GM21825 (cell line): ENCODE data around the gene TRIOBP.
"Not testable (repeated sequence)": the region's sequence is repeated elsewhere in the genome, so short reads cannot be mapped to it uniquely, and the experiment has no call there.

Experiments
- ATAC-seq: cut with Tn5 transposase; IDR thresholded peaks from one replicate; pipeline ENCODE4 v1.9.1; 2021; ENCODE audit warnings: mild to moderate bottlenecking, moderate library complexity; ENCODE audit not compliant: unreplicated experiment

Gene TRIOBP

GRCh38 chr22:37769056-37769455 is 72.2 kb downstream of the TRIOBP start:
- ATAC-seq = no peak

DNA sequence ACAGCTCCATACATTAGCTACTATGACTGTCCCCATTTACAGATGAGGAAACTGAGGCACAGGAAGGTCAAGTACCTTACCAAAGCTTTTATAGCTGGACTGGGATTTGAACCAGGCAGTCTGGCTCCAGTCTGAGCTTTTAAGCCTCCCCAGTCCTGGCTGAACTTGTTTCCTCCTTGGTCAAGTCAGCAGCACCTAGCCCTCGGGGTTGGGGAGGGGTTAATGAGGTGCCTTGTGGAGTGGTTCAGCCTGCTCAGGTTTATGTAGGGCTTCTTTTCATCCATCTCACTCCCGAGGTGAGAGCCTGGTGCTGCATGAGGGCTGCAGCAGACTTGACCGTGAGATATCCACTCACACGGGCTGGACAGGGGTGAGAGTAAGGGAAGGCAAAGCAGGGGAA is 74.2 kb downstream of the TRIOBP start:
- ATAC-seq = no peak

DNA sequence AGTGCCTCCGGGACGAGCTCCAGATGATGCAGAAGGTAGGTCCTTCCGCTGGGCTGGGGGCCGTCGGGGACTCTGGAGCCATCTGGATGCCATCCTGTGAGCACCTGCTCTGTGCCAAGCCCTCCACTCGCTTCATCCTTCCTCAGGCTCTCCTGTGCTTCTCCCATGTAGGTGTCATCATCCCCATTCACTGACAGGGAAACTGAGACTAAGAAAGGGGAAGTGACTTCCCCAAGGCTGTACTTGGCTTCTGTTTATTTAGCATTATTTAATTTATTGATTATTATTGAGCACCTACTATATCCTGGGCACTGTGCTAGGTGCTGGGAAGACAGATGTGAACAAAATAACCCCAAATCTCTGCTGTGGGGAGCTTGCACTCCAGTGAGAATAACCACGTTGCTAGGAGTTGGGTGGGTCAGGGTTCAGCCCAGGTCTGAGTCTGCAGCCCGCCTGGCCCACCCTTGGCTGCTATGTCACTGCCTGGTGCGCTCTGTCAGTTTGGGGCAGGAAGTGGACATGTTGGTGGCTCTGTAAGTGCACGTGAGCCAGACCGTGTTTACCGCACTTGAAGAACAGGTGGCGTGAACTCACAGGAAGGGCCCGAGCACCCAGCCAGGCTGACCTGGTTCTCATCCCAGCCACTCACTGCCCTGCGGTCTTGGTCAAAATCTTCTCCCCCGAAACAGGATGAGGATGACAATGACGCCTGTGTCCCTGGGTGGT is 75.0 kb downstream of the TRIOBP start:
- ATAC-seq = no peak

- no peak for ATAC-seq
These were observed 77.9 kb downstream of the TRIOBP start for GRCh38 chr22:37774728-37775127.

- ATAC-seq = no peak
These were observed 79.2 kb downstream of the TRIOBP start for GRCh38 chr22:37775785-37776638.

DNA sequence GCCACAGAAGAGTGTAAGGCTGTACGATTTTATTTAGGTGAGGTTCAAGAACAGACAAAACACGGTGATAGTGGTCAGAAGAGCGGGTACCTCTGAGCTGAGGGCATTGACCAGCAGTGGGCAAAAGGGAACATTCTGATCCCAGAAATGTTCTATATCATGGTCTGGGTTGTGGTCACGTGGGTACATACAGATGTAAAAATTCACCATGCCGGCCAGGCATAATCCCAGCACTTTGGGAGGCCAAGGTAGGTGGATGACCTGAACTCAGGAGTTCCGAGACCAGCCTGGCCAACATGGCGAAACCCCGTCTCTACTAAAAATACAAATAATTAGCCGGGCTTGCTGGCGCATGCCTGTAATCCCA is 79.8 kb downstream of the TRIOBP start:
- no peak for ATAC-seq

GRCh38 chr22:37777122-37777687 is 80.4 kb downstream of the TRIOBP start:
- ATAC-seq = no peak

DNA sequence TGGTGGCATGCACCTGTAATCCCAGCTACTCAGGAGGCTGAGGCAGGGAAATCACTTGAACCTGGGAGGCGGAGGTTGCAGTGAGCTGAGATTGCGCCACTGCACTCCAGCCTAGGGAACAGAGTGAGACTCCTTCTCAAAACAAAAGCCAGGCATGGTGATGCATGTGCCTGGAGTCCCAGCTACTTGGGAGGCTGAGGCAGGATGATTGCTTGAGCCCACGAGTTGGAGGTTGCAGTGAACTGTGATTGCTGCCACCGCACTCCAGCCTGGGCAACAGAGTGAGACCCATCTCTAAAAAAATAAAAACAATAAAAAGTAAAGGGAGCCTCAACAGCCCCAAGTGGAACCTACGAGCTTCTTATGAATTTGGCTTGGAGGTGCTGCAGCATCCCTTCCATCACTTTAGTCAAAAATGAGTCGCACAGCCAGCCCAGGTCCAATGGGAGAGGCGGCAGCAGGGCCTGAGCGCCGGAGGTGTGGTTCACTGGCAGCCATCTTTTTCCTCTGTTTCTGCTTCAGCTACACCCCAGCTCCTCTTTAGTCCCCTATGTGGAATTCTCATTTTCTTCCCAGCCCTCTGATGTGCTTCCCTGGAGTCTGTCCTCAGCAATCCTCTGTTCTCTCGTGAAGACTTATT is 81.6 kb downstream of the TRIOBP start:
- no peak for ATAC-seq

DNA sequence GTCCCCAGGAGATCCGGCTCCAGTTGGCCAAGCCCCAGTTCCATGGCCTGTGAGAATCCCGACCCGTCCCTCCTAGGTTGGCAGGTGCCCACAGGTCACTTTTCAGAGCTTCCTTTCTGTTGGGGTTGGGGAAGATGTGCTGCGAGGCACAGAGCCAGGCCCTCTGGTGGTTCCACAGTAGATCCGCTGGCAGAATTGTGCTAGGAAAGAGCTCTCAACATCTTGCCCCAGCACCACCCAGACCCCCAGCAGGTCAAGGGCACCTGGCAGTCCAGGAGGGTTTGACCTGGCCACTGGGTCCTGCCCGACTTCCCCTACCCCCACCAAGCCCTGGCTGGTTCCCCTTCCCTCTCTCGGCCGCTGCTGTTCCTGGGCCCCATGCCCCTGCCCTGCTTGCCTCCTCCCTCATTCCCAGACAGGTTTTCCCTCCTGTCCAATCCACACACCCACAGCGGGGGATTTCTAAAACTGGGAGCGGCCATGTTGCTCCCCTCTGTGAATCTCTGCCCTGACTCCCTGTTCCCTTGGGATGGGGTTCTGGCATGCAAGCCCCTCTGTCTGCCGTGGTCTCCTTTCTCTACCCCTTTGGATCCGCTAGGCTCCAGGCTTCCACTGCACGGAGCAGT is 84.7 kb downstream of the TRIOBP start:
- ATAC-seq = no peak

- ATAC-seq = no peak
These were observed 85.7 kb downstream of the TRIOBP start for GRCh38 chr22:37782340-37783168.

DNA sequence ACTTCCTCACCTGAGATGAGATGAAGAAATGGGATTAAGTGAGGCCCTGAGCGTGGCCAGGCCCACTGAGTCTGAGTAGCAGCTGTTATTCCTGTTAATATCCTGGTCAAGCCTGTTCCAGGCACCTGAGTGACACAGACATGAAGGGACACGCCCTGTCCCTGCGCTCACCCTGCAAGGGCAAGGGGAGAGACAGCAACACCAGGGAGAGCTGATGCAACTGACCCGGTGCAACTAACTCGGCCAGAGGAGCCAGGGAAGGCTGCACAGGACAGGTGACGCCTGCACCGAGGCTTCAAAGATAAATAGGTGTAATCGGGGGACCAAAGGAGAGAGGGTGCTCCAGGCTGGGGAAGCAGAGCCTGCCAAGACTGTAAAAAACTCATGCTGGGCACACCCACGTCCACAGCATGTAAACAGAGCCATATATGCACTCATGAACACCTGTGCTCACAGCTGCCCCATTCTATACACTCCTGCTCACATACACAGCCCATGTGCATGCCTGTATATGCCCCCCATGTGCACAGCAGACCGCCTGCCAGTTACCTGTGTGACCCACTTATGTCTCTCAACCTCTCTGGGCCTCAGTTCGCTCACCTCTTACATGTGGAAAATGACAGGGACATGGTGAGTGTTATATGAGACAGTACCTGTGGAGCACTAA is 88.1 kb downstream of the TRIOBP start:
- ATAC-seq = no peak

DNA sequence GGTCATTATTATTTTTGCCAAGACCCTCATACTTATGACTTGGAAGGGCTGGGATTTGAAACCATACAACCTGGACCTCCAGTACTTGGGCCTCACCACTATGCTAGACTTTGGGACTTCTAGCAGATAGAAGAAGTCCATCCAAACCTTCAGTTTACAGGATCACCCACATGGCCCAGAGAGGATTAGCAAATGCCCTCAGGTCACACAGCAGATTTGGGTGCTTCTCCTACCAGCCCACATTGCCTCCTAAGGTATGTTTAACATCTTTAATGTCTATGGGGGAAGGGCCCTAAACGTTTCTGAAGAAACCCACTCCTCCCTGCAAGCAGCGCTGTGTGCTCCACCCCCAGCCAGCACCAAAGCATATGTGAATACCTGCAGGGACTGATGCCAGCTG is 93.4 kb downstream of the TRIOBP start:
- no peak for ATAC-seq

- ATAC-seq = no peak
These were observed 95.6 kb downstream of the TRIOBP start for GRCh38 chr22:37792494-37792893.

DNA sequence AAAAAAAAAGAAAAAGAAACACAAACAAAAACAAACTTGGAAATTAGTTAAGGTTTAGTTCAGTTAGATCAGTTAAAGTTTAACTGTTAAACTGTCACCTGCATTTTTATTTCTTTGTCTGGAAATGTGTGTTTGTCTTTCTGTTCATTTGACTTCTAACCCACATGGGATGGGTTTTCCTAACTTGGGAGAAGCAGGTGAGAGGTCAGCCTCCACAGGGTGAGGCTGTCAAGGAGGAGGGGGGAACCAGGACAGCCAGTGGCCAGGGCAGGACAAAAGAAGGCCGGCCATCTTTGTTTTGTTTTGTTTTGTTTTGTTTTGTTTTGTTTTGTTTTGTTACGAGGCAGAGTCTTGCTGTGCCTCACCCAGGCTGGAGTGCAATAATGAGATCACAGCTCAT is 97.5 kb downstream of the TRIOBP start:
- ATAC-seq = no peak

DNA sequence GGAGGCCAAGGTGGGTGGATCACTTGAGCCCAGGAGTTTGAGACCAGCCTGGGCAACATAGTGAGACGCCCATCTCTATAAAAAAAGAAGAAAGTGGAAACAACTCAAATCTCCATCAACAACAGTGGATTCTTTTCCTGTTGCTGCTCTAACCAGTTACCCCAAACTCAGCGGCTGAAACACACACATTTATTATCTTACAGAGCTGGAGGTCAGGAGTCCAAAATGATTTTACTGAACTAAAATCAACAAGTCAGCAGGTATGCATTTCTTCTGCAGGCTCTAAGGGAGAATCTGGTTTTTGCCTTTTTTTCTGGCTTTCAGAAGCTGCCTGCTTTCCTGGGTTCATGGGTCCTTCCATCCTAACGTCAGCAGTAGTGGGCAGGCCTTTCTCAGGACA is 99.2 kb downstream of the TRIOBP start:
- ATAC-seq = no peak

DNA sequence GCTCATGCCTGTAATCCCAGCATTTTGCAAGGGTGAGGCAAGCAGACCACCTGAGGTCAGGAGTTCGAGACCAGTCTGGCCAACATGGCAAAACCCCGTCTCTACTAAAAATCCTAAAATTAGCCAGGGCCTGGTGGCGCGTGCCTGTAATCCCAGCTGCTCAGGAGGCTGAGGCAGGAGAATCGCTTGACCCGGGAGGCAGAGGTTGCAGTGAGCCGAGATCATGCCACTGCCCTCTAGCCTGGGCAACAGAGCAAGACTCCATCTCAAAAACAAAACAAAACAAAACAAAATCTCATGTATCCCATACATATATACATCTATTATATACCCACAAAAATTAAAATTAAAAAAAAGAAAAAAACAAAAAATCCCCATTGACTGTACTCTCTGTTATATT is 100.4 kb downstream of the TRIOBP start:
- not testable (repeated sequence) for ATAC-seq

- no peak for ATAC-seq
These were observed 101.1 kb downstream of the TRIOBP start for GRCh38 chr22:37797874-37798500.

DNA sequence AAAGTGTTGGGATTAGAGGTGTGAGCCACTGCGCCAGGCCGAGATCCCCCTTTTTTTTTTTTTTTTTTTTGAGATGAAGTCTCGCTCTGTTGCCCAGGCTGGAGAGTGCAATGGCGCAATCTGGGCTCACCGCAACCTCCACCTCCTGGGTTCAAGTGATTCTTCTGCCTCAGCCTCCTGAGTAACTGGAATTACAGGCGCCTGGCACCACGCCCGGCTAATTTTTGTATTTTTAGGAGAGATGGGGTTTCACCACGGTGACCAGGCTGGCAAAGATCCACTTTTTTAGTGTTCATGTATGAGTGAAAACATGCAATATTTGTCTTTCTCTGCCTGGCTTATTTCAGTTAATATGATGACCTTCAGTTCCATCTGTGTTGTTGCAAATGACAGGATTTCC is 103.1 kb downstream of the TRIOBP start:
- ATAC-seq = not testable (repeated sequence)

DNA sequence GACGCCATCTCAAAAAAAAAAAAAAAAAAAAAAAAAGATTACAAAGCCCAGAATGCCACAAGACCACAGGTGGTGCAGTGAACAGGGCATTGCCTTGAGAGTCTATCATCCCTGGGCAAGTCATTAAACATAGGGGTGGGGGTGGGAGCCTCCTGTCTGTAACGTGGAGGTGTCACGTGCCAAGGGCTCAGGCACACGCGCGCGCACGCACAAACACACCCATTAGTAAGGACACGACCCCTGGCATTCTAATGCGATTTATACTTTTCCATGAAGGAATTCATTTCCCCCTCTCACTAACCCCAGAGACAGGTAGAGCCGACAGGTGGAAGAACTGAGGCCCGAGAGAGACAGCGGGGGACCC is 105.1 kb downstream of the TRIOBP start:
- ATAC-seq = no peak
